Measurements from ENCODE around the gene CRY2. TPM values are rescaled to one million over a fixed set of nuclear protein-coding genes. Genes with fewer than 3 reads are reported as not detected.

The CRY2 gene
- total RNA-seq, 3 donors from 2014 or later = 26.0 to 52.0 (median 28.8) TPM

- Histone ChIP-seq H3K4me3 (no peak overlapping the region), H3K36me3 (ENCODE audit: low read depth) (no peaks in the 10 kb centered on the region), H3K4me1 (ENCODE audit: low read depth) (peaks cover 2% of the 10 kb centered on the region), H3K9me3 (no peaks in the 10 kb centered on the region)
- no peak for ATAC-seq
- no peak for DNase-seq
- intact Hi-C loops (cut with DNase I, micrococcal nuclease) = no loop called here
- TF ChIP-seq, protein P1, sequence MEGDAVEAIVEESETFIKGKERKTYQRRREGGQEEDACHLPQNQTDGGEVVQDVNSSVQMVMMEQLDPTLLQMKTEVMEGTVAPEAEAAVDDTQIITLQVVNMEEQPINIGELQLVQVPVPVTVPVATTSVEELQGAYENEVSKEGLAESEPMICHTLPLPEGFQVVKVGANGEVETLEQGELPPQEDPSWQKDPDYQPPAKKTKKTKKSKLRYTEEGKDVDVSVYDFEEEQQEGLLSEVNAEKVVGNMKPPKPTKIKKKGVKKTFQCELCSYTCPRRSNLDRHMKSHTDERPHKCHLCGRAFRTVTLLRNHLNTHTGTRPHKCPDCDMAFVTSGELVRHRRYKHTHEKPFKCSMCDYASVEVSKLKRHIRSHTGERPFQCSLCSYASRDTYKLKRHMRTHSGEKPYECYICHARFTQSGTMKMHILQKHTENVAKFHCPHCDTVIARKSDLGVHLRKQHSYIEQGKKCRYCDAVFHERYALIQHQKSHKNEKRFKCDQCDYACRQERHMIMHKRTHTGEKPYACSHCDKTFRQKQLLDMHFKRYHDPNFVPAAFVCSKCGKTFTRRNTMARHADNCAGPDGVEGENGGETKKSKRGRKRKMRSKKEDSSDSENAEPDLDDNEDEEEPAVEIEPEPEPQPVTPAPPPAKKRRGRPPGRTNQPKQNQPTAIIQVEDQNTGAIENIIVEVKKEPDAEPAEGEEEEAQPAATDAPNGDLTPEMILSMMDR (IDR thresholded peaks at IDR 0.05) = no peak
Observed at GRCh38 chr11:45890886-45891550, 43.7 kb downstream of the CRY2 start.

DNA sequence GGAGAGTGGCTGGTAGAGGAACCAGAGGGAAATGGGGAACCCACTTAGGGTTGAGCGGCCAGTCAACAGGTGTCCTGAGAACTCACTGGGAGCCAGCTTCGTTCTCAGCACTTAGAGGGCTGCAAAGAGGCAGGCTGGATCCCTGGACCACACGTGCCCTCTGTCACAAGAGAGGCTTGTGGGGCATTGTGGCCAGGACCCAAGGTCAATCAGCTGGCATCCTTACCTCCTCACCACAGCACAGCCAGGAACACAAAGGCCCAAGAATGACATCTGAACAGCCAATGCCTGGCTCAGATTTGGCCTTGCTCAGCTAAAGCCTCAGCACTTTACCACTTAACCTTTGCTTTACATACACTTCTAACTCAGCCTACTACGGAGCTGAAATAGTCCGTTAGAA, 45.6 kb downstream of the CRY2 start:
- no peaks in the 10 kb centered on the region for H3K4me1 ChIP-seq (ENCODE audit: low read depth)
- intact Hi-C loops (cut with DNase I, micrococcal nuclease) = no loop called here
- H3K36me3 ChIP-seq (ENCODE audit: low read depth) = no peaks in the 10 kb centered on the region
- DNase-seq (no peak), ATAC-seq (no peak)
- no peak overlapping the region for H3K4me3 ChIP-seq
- no peaks in the 10 kb centered on the region for H3K9me3 ChIP-seq
- TF ChIP-seq, protein P1 (IDR thresholded peaks at IDR 0.05) = no peak

- intact Hi-C loops (cut with DNase I, micrococcal nuclease) = no loop called here
- ATAC-seq (no peak), DNase-seq (no peak)
- Histone ChIP-seq H3K4me1 (ENCODE audit: low read depth) (peaks cover 6% of the 10 kb centered on the region), H3K9me3 (no peaks in the 10 kb centered on the region), H3K36me3 (ENCODE audit: low read depth) (no peaks in the 10 kb centered on the region), H3K4me3 (no peak overlapping the region)
- TF ChIP-seq, protein P1 (IDR thresholded peaks at IDR 0.05) = no peak
Observed at GRCh38 chr11:45894555-45895247, 47.4 kb downstream of the CRY2 start.

DNA sequence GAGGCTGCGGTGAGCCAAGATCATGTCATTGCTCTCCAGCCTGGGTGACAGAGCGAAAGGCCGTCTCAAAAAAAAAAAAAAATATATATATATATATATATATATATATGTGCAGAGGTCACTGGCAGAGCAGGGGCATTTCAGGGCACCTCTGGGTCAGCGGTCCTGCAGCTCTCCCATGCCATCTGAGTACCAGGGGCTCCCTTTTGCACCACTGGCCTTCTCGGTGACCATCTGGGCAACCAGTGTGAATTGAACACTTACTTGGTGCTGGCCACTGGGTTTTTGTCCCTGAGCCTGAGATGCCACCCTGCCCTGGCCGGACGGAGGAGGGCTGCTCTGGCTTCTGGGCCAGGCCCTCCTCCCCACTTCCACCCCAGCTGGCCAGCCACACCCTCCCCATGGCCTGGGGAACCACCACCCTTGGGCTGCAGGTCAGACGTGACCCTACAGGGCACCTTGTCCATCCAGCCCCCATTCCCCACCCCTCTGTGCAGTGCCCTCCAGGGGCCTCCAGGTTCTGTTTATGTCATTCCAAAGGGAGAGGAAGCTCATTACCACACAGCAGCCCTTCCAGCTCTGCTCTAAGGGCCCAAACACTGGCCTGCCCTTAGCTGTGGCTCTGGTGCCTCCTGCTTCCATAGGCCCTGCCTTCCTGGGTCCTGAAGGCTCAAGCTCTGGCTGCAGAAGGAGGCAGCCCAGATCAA, 48.4 kb downstream of the CRY2 start:
- intact Hi-C loops (cut with DNase I, micrococcal nuclease) = no loop called here
- TF ChIP-seq, protein P1 (IDR thresholded peaks at IDR 0.05) = no peak
- H3K4me1 ChIP-seq (ENCODE audit: low read depth) = peaks cover 8% of the 10 kb centered on the region
- no peak for ATAC-seq
- DNase-seq = no peak
- H3K36me3 ChIP-seq (ENCODE audit: low read depth) = no peaks in the 10 kb centered on the region
- H3K9me3 ChIP-seq = no peaks in the 10 kb centered on the region
- no peak overlapping the region for H3K4me3 ChIP-seq

- Histone ChIP-seq H3K4me1 (ENCODE audit: low read depth) (peaks cover 8% of the 10 kb centered on the region), H3K9me3 (no peaks in the 10 kb centered on the region), H3K36me3 (ENCODE audit: low read depth) (no peaks in the 10 kb centered on the region), H3K4me3 (no peak overlapping the region)
- DNase-seq = no peak
- intact Hi-C loops (cut with DNase I, micrococcal nuclease) = no loop called here
- TF ChIP-seq, protein P1 (IDR thresholded peaks at IDR 0.05) = no peak
- no peak for ATAC-seq
Observed at GRCh38 chr11:45896422-45896984, 49.2 kb downstream of the CRY2 start.

Measured in mucosa of descending colon (tissue), 3 donors.